GM06990 (cell line): ENCODE data around the gene LOC101059915.
"Not testable (repeated sequence)": the region's sequence is repeated elsewhere in the genome, so short reads cannot be mapped to it uniquely, and the experiment has no call there.

Experiments
- DNase-seq: peaks from one replicate; pipeline ENCODE4 v3.0.0-alpha.2; 2011; ENCODE audit not compliant: insufficient read length; ENCODE audit errors: extremely low read depth
- H3K27me3 ChIP-seq: replicated peaks from 2 replicates; pipeline ENCODE4 v1.6.0; 2011; ENCODE audit warnings: low read length; ENCODE audit not compliant: control insufficient read depth, insufficient read depth
- H3K36me3 ChIP-seq: 2 replicates; pipeline ENCODE4 v1.5.1; 2011; ENCODE audit warnings: low read length; ENCODE audit not compliant: control insufficient read depth, insufficient read depth
- H3K4me3 ChIP-seq: replicated peaks from 2 replicates; pipeline ENCODE4 v1.5.1; 2011; ENCODE audit warnings: low read depth, mild to moderate bottlenecking, control low read depth, low read length
- CTCF ChIP-seq: IDR thresholded peaks from 2 replicates; pipeline ENCODE4 v1.5.1; 2011; ENCODE audit warnings: low read length, control low read depth, mild to moderate bottlenecking, inconsistent platforms; ENCODE audit not compliant: insufficient read depth, poor library complexity, severe bottlenecking

The LOC101059915 gene

GRCh38 chrX:71660562-71661416, 6.6 kb upstream of the LOC101059915 start:
- no peak for DNase-seq
- Histone ChIP-seq H3K4me3 (no peak overlapping the region), H3K27me3 (no peaks in the 10 kb centered on the region), H3K36me3 (no peaks in the 10 kb centered on the region)
- TF ChIP-seq CTCF, result no peak

GRCh38 chrX:71661919-71662318, 5.4 kb upstream of the LOC101059915 start:
- TF ChIP-seq CTCF, result no peak
- H3K4me3 ChIP-seq, result no peak overlapping the region
- no peak for DNase-seq
- no peaks in the 10 kb centered on the region for H3K36me3 ChIP-seq
- no peaks in the 10 kb centered on the region for H3K27me3 ChIP-seq

GRCh38 chrX:71662654-71663053, 4.7 kb upstream of the LOC101059915 start:
- H3K36me3 ChIP-seq, H3K27me3 ChIP-seq, H3K4me3 ChIP-seq, DNase-seq: not testable (repeated sequence)

- not testable (repeated sequence) for H3K36me3 ChIP-seq, H3K4me3 ChIP-seq, H3K27me3 ChIP-seq, DNase-seq
Observed at GRCh38 chrX:71663238-71663637, 4.1 kb upstream of the LOC101059915 start.

GRCh38 chrX:71664202-71664601, 3.1 kb upstream of the LOC101059915 start:
- TF ChIP-seq CTCF, result peak; percentile 42
- DNase-seq, H3K36me3 ChIP-seq, H3K27me3 ChIP-seq, H3K4me3 ChIP-seq: not testable (repeated sequence)

- Histone ChIP-seq H3K36me3 (no peaks in the 10 kb centered on the region), H3K4me3 (no peak overlapping the region), H3K27me3 (no peaks in the 10 kb centered on the region; the same call in 1 of the 2 replicates)
- no peak for TF ChIP-seq CTCF
- no peak for DNase-seq
Observed at GRCh38 chrX:71664889-71665491, 2.4 kb upstream of the LOC101059915 start.

- DNase-seq, result no peak
- Histone ChIP-seq H3K27me3 (no peaks in the 10 kb centered on the region; the same call in 1 of the 2 replicates), H3K4me3 (no peak overlapping the region), H3K36me3 (no peaks in the 10 kb centered on the region)
- TF ChIP-seq CTCF, result no peak
Observed at GRCh38 chrX:71665747-71666146, 1.6 kb upstream of the LOC101059915 start.
